AML-193 (cell line): Measurements from ENCODE around the gene CWF19L1.

Experiments
- DNase-seq, 2 experiments: peaks; one replicate each; lab custom pipeline; 2025; lab: John Stamatoyannopoulos, UW

Gene CWF19L1

DNA sequence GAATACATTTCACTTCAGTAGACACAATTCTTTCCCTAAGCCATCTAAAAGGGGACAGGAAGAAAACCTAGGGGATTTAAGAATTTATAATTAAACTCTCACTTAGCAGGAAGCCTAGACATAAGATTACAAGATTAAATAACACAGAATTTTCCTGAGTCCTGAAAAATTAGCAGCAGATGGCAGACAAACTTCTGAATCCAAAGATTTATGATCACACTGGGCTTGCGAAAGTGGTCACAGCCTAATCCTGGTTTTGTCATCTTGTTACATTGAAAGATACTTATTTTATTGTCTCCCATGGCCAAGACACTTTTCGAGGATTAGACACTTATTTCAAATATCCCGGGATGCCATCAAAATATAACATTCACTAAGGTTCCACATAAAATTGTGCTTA, 84.5 kb downstream of the CWF19L1 start:
- no peak for DNase-seq
